HL-60 (cell line): Measurements from ENCODE around the gene P2RX2.

Source experiments
- CTCF ChIP-seq: IDR thresholded peaks from one replicate; pipeline ENCODE4 v1.5.1; 2011; ENCODE audit warnings: low read length, control low read depth, inconsistent platforms; ENCODE audit not compliant: insufficient read depth
- GABPA ChIP-seq: IDR thresholded peaks from 2 replicates; pipeline ENCODE4 v1.6.1; 2012; ENCODE audit warnings: low read depth
- POLR2AphosphoS5 ChIP-seq: IDR thresholded peaks from 2 replicates; pipeline ENCODE4 v1.6.1; 2012; ENCODE audit warnings: low read depth
- SPI1 ChIP-seq: IDR thresholded peaks from 2 replicates; pipeline ENCODE4 v1.6.1; 2012; ENCODE audit warnings: low read depth, mild to moderate bottlenecking, borderline replicate concordance
- TF ChIP-seq, protein P1 (sequence below): IDR thresholded peaks from 2 replicates; pipeline ENCODE4 v1.6.1; 2012; ENCODE audit warnings: low read depth; ENCODE audit not compliant: insufficient replicate concordance

- TF ChIP-seq GABPA (no peak), CTCF (no peak), POLR2AphosphoS5 (no peak), SPI1 (no peak)
- TF ChIP-seq, protein P1, sequence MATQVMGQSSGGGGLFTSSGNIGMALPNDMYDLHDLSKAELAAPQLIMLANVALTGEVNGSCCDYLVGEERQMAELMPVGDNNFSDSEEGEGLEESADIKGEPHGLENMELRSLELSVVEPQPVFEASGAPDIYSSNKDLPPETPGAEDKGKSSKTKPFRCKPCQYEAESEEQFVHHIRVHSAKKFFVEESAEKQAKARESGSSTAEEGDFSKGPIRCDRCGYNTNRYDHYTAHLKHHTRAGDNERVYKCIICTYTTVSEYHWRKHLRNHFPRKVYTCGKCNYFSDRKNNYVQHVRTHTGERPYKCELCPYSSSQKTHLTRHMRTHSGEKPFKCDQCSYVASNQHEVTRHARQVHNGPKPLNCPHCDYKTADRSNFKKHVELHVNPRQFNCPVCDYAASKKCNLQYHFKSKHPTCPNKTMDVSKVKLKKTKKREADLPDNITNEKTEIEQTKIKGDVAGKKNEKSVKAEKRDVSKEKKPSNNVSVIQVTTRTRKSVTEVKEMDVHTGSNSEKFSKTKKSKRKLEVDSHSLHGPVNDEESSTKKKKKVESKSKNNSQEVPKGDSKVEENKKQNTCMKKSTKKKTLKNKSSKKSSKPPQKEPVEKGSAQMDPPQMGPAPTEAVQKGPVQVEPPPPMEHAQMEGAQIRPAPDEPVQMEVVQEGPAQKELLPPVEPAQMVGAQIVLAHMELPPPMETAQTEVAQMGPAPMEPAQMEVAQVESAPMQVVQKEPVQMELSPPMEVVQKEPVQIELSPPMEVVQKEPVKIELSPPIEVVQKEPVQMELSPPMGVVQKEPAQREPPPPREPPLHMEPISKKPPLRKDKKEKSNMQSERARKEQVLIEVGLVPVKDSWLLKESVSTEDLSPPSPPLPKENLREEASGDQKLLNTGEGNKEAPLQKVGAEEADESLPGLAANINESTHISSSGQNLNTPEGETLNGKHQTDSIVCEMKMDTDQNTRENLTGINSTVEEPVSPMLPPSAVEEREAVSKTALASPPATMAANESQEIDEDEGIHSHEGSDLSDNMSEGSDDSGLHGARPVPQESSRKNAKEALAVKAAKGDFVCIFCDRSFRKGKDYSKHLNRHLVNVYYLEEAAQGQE: no peak
Measured at GRCh38 chr12:132611620-132612019, 7.0 kb upstream of the P2RX2 start.
